ENCODE data around the gene OSTF1. TPM values are rescaled to one million over a fixed set of nuclear protein-coding genes. Genes with fewer than 3 reads are reported as not detected.

OSTF1 gene
- total RNA-seq, 2 donors from 2014 or later, result 57.4 to 85.7 TPM

DNA sequence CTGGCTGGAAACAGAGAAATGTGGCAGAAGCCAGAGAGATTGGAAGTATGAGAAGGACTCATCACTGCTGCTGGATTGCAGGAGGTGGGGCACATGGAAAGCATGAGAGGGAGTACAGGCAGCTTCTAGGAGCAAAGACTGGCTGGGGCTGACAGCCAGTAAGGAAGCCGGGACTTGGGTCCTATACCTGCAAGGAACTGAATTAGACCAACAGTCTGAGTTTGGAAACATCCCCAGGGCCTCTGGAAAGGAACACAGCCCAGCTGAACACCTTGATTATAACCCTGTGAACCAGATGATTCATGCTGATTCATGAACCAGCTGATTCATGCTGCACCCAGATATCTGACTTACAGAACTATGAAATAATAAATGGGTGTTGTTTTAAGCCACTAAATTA lies 93.4 kb downstream of the OSTF1 start:
- no peak overlapping the region for H3K9ac ChIP-seq (ENCODE audit: low read depth in 2 of 2, low read length in 2 of 2)
- no peak overlapping the region for H3K27ac ChIP-seq
- H3K36me3 ChIP-seq, result no peaks in the 10 kb centered on the region
- intact Hi-C loops (cut with DNase I), result no loop called here
- no peaks in the 10 kb centered on the region for H3K9me3 ChIP-seq
- no peaks in the 10 kb centered on the region for H3K27me3 ChIP-seq
- DNase-seq, result no peak
- no peak overlapping the region for H3K4me3 ChIP-seq
- no peaks in the 10 kb centered on the region for H3K4me1 ChIP-seq
- TF ChIP-seq, protein P1, sequence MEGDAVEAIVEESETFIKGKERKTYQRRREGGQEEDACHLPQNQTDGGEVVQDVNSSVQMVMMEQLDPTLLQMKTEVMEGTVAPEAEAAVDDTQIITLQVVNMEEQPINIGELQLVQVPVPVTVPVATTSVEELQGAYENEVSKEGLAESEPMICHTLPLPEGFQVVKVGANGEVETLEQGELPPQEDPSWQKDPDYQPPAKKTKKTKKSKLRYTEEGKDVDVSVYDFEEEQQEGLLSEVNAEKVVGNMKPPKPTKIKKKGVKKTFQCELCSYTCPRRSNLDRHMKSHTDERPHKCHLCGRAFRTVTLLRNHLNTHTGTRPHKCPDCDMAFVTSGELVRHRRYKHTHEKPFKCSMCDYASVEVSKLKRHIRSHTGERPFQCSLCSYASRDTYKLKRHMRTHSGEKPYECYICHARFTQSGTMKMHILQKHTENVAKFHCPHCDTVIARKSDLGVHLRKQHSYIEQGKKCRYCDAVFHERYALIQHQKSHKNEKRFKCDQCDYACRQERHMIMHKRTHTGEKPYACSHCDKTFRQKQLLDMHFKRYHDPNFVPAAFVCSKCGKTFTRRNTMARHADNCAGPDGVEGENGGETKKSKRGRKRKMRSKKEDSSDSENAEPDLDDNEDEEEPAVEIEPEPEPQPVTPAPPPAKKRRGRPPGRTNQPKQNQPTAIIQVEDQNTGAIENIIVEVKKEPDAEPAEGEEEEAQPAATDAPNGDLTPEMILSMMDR (IDR thresholded peaks at IDR 0.05), result no peak

DNA sequence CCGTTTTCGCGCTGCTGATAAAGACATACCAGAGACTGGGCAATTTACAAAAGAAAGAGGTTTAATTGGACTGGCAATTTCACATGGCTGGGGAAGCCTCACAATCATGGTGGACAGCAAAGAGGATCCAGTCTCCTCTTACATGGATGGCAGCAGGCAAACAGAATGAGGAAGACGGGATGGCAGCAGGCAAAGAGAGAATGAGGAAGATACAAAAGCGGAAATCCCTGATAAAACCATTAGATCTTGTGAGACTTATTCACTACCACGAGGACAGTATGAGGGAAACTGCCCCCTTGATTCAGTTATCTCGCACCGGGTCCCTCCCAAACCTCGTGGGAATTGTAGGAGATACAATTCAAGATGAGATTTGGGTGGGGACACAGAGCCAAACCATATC lies 95.0 kb downstream of the OSTF1 start:
- no peaks in the 10 kb centered on the region for H3K36me3 ChIP-seq
- no peak overlapping the region for H3K4me3 ChIP-seq
- DNase-seq, result no peak
- no peaks in the 10 kb centered on the region for H3K9me3 ChIP-seq
- intact Hi-C loops (cut with DNase I), result no loop called here
- H3K9ac ChIP-seq (ENCODE audit: low read depth in 2 of 2, low read length in 2 of 2), result no peak overlapping the region
- no peaks in the 10 kb centered on the region for H3K4me1 ChIP-seq
- no peak overlapping the region for H3K27ac ChIP-seq
- H3K27me3 ChIP-seq, result no peaks in the 10 kb centered on the region
- TF ChIP-seq, protein P1 (IDR thresholded peaks at IDR 0.05), result no peak

DNA sequence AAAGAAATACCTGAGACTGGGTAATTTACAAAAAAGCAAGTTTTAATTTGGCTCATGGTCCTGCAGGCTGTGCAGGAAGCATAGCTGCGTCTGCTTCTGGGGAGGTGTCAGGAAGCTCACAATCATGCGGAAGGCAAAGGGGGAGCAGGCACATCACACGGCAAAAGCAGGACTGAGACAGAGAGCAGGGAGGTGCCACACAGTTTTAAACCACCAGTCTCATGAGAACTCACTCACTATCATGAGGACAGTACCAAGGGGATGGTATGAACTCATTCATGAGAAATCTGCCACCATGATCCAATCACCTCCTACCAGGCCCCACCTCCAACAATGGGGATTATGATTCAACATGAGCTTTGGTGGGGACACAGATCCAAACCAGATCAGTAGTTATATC lies 96.2 kb downstream of the OSTF1 start:
- no peak overlapping the region for H3K27ac ChIP-seq
- no peak for DNase-seq
- H3K27me3 ChIP-seq, result no peaks in the 10 kb centered on the region
- H3K4me3 ChIP-seq, result no peak overlapping the region
- no peaks in the 10 kb centered on the region for H3K36me3 ChIP-seq
- H3K9ac ChIP-seq (ENCODE audit: low read depth in 2 of 2, low read length in 2 of 2), result no peak overlapping the region
- no peaks in the 10 kb centered on the region for H3K4me1 ChIP-seq
- no peaks in the 10 kb centered on the region for H3K9me3 ChIP-seq
- TF ChIP-seq, protein P1 (IDR thresholded peaks at IDR 0.05), result no peak
- intact Hi-C loops (cut with DNase I), result no loop called here

DNA sequence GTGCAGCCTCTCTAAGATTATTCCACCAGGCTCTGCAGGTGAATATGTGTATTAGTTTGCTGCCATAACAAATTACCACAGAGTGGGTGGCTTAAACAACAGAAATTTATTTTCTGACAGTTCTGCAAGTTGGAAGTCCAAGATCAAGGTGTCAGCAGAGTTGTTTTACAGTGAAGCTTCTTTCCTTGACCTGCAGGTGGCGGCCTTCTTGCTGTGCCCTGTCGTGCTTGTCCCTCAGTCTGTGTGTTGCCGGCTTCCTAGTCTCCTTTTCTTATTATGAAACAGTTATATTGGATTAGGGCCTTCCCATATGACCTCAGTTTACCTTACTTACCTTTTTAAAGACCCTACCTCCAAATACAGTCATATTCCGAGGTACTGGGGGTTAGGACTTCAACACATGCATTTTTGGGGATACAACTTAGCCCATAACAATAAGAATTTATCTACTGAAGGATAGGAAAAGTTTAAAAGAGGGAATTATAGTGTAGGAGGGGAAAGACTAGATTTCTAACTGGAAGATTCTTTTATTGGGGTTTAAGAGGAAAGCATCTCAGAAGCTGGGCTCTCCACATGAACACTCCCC lies 97.4 kb downstream of the OSTF1 start:
- Histone ChIP-seq H3K9ac (ENCODE audit: low read depth in 2 of 2, low read length in 2 of 2) (no peak overlapping the region), H3K27me3 (no peaks in the 10 kb centered on the region), H3K9me3 (no peaks in the 10 kb centered on the region), H3K4me1 (no peaks in the 10 kb centered on the region), H3K27ac (no peak overlapping the region), H3K4me3 (no peak overlapping the region), H3K36me3 (no peaks in the 10 kb centered on the region)
- intact Hi-C loops (cut with DNase I), result no loop called here
- TF ChIP-seq, protein P1 (IDR thresholded peaks at IDR 0.05), result peak; percentile 64
- DNase-seq, result peak; percentile 65

DNA sequence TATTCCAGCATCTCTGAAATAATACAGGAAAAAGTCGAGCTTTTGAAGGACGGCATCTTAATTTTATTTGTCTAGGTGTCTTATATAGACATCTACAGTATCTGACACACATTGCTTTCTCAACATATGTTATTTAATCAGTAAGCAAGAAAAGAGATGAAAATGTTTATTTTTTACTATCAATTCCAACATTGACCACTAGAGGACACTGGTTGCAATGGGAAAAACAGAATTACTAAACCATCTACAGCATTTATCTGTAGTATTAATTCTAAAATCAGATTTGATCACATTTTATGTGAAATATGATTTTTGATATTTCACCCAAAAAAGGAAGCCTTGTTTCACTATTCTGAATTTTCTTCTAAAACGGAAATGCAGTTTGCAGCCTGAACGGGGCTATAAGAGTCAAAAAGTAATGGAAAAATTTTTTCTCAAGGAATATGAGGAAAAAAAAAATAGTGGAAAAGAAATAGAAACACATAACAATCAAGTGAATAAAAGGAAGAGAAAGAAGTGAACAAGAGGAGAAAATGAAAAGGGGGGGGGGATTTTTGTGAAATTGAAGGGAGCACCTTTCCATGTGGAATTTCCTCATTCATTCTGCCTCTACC lies 98.6 kb downstream of the OSTF1 start:
- H3K9me3 ChIP-seq, result no peaks in the 10 kb centered on the region
- no peak overlapping the region for H3K9ac ChIP-seq (ENCODE audit: low read depth in 2 of 2, low read length in 2 of 2)
- intact Hi-C loops (cut with DNase I), result no loop called here
- no peak overlapping the region for H3K27ac ChIP-seq
- no peaks in the 10 kb centered on the region for H3K36me3 ChIP-seq
- H3K27me3 ChIP-seq, result no peaks in the 10 kb centered on the region
- H3K4me3 ChIP-seq, result no peak overlapping the region
- DNase-seq, result no peak
- TF ChIP-seq, protein P1 (IDR thresholded peaks at IDR 0.05), result peak; percentile 88
- no peaks in the 10 kb centered on the region for H3K4me1 ChIP-seq

Data from colonic mucosa (tissue), 4 donors.